ENCODE measurements around the gene PHACTR1.

PHACTR1 gene

GRCh38 chr6:13307508-13307995, 591.0 kb downstream of the PHACTR1 start:
- peak; percentile 13; the same call in 1 of the 3 replicates for ATAC-seq
- TF ChIP-seq ZNF8 (CRISPR knock-in tag; IDR thresholded peaks at IDR 0.05) (no peak), RARB (CRISPR knock-in tag; IDR thresholded peaks at IDR 0.05) (no peak), OSR1 (CRISPR knock-in tag; IDR thresholded peaks at IDR 0.05) (no peak), ZFP3 (CRISPR knock-in tag; IDR thresholded peaks at IDR 0.05) (no peak), POU6F1 (CRISPR knock-in tag; IDR thresholded peaks at IDR 0.05; ENCODE audit: borderline replicate concordance, low read depth) (no peak), ZFP30 (CRISPR knock-in tag; IDR thresholded peaks at IDR 0.05) (no peak), ZNF565 (CRISPR knock-in tag; conservative IDR thresholded peaks at IDR 0.05; ENCODE audit: low read depth) (no peak), CSDC2 (CRISPR knock-in tag; IDR thresholded peaks at IDR 0.05) (no peak), BACH2 (CRISPR knock-in tag; IDR thresholded peaks at IDR 0.05; ENCODE audit: borderline replicate concordance) (no peak), SNAI2 (CRISPR knock-in tag; IDR thresholded peaks at IDR 0.05) (no peak), ARNTL (CRISPR knock-in tag; IDR thresholded peaks at IDR 0.05; ENCODE audit: borderline replicate concordance, low read depth) (no peak), TOX (CRISPR knock-in tag; IDR thresholded peaks at IDR 0.05; ENCODE audit: borderline replicate concordance) (no peak; the same call in 1 of the 2 replicates), CREB5 (CRISPR knock-in tag; IDR thresholded peaks at IDR 0.05; ENCODE audit: low read depth) (no peak), PPARA (CRISPR knock-in tag; IDR thresholded peaks at IDR 0.05; ENCODE audit: borderline replicate concordance) (no peak), CSRNP3 (CRISPR knock-in tag; IDR thresholded peaks at IDR 0.05) (no peak), ESRRG (CRISPR knock-in tag; IDR thresholded peaks at IDR 0.05) (no peak), ZNF70 (CRISPR knock-in tag; IDR thresholded peaks at IDR 0.05) (no peak)

GRCh38 chr6:13308332-13308731, 591.8 kb downstream of the PHACTR1 start:
- TF ChIP-seq ZFP3 (CRISPR knock-in tag; IDR thresholded peaks at IDR 0.05) = no peak
- TF ChIP-seq ZFP30 (CRISPR knock-in tag; IDR thresholded peaks at IDR 0.05) = no peak
- no peak for TF ChIP-seq TSHZ2 (CRISPR knock-in tag; IDR thresholded peaks at IDR 0.05)
- TF ChIP-seq POU6F1 (CRISPR knock-in tag; IDR thresholded peaks at IDR 0.05; ENCODE audit: borderline replicate concordance, low read depth) = no peak
- TF ChIP-seq GLIS3 (CRISPR knock-in tag; IDR thresholded peaks at IDR 0.05) = no peak
- no peak for TF ChIP-seq CSDC2 (CRISPR knock-in tag; IDR thresholded peaks at IDR 0.05)
- TF ChIP-seq TOX (CRISPR knock-in tag; IDR thresholded peaks at IDR 0.05; ENCODE audit: borderline replicate concordance) = no peak
- no peak for TF ChIP-seq ISL1 (CRISPR knock-in tag; IDR thresholded peaks at IDR 0.05)
- ATAC-seq = no peak

- no peak for ATAC-seq
- TF ChIP-seq ZC3H10 (CRISPR knock-in tag; IDR thresholded peaks at IDR 0.05) (no peak), POU6F1 (CRISPR knock-in tag; IDR thresholded peaks at IDR 0.05; ENCODE audit: borderline replicate concordance, low read depth) (no peak), ZNF8 (CRISPR knock-in tag; IDR thresholded peaks at IDR 0.05) (no peak), ZFP30 (CRISPR knock-in tag; IDR thresholded peaks at IDR 0.05) (no peak), OSR1 (CRISPR knock-in tag; IDR thresholded peaks at IDR 0.05) (no peak), CREB5 (CRISPR knock-in tag; IDR thresholded peaks at IDR 0.05; ENCODE audit: low read depth) (no peak), PPARA (CRISPR knock-in tag; IDR thresholded peaks at IDR 0.05; ENCODE audit: borderline replicate concordance) (no peak), ARNTL (CRISPR knock-in tag; IDR thresholded peaks at IDR 0.05; ENCODE audit: borderline replicate concordance, low read depth) (no peak), ZNF565 (CRISPR knock-in tag; conservative IDR thresholded peaks at IDR 0.05; ENCODE audit: low read depth) (no peak), SNAI2 (CRISPR knock-in tag; IDR thresholded peaks at IDR 0.05) (no peak), ZFP3 (CRISPR knock-in tag; IDR thresholded peaks at IDR 0.05) (no peak), TCF4 (CRISPR knock-in tag; IDR thresholded peaks at IDR 0.05; ENCODE audit: borderline replicate concordance) (no peak)
Measured at GRCh38 chr6:13311155-13311554, 594.6 kb downstream of the PHACTR1 start.

All from SK-N-SH treated with all-trans-retinoic acid at 6 μM for 48 hours (cell line).